K562 (cell line): ENCODE results near the gene MRPL38. TPM values are rescaled to one million over a fixed set of nuclear protein-coding genes. Genes with fewer than 3 reads are reported as not detected.

Source experiments
- ATAC-seq: fragments of 200-7000 bp; cut with Tn5 transposase; 3 replicates; pipeline ENCODE4 v1.9.1; 2020; ENCODE audit warnings: moderate library complexity
- BruUV-seq: library from RNA; stranded (reverse); fragments of 400-500 nt; replicated peaks from 2 replicates; lab custom pipeline; 2021; lab: Mats Ljungman, UMichigan
- CTCF ChIA-PET: fragments of 300-600 bp; formaldehyde crosslinking; extraction: SDS; loops from one replicate; lab custom pipeline; 2021; ENCODE audit warnings: low intra/inter-chr PET ratio; lab: Yijun Ruan, JAX
- POLR2A ChIA-PET: fragments of 300-600, 350-650 bp; sonication (Branson Sonifier 250); formaldehyde crosslinking; extraction: SDS; loops from one replicate; lab custom pipeline; 2021; ENCODE audit warnings: antibody characterized with exemption, inconsistent platforms; lab: Yijun Ruan, JAX
- DNase-seq, 4 experiments: peaks; one replicate each; pipeline versions ENCODE4 v3.0.0 to v3.0.0-alpha.2; 2011 to 2018; ENCODE audit warnings: low spot score in 3 of 4, mixed read lengths in 3 of 4; ENCODE audit errors: extremely low read depth in 1 of 4
- FAIRE-seq: peaks from 2 replicates; lab custom pipeline; 2011; peaks lifted over from hg19 to GRCh38; lab: Jason Lieb, UNC
- H2AFZ ChIP-seq: 2 replicates; pipeline ENCODE4 v1.6.0; 2011; ENCODE audit warnings: low read depth, low read length, control low read depth, inconsistent platforms
- H3K27ac ChIP-seq: fragments of 200-600 bp; 3 replicates; pipeline ENCODE4 v1.8.0; 2011; ENCODE audit warnings: low read depth, mild to moderate bottlenecking, control low read depth, inconsistent platforms, low read length, moderate library complexity, mixed read lengths; ENCODE audit errors: extremely low read depth
- H3K27me3 ChIP-seq, 2 experiments: fragments of 300-600 bp in 1 of 2; 2 replicates in 1 of 2; 3 replicates in 1 of 2; pipeline versions ENCODE4 v1.6.0 to v1.8.0; 2011; ENCODE audit warnings: inconsistent platforms in 2 of 2, low read length in 2 of 2, mild to moderate bottlenecking in 1 of 2, mixed read lengths in 1 of 2, moderate library complexity in 1 of 2; ENCODE audit not compliant: control insufficient read depth in 2 of 2, insufficient read depth in 2 of 2
- H3K36me3 ChIP-seq: fragments of 300-600 bp; 3 replicates; pipeline ENCODE4 v1.8.0; 2011; ENCODE audit warnings: mild to moderate bottlenecking, low read length, inconsistent platforms; ENCODE audit not compliant: control insufficient read depth, insufficient read depth
- H3K4me1 ChIP-seq, 2 experiments: fragments of 200-600 bp in 1 of 2; replicated peaks in 1 of 2; 2 replicates in 1 of 2; 3 replicates in 1 of 2; pipeline versions ENCODE4 v1.5.1 to v1.8.0; 2011; ENCODE audit warnings: inconsistent platforms in 2 of 2, low read length in 2 of 2, mild to moderate bottlenecking in 1 of 2, mixed read lengths in 1 of 2, moderate library complexity in 1 of 2; ENCODE audit not compliant: control insufficient read depth in 2 of 2, insufficient read depth in 2 of 2
- H3K4me2 ChIP-seq: 2 replicates; pipeline ENCODE4 v1.6.1; 2011; ENCODE audit warnings: low read length, control low read depth, inconsistent platforms, mixed read lengths; ENCODE audit not compliant: insufficient read depth
- H3K4me3 ChIP-seq: fragments of 200-600 bp; sonication (generic), shearing (Covaris generic); 2 replicates; pipeline ENCODE4 v1.5.1; 2016; ENCODE audit warnings: control low read depth, inconsistent platforms
- H3K79me2 ChIP-seq: fragments of 200-600 bp; 3 replicates; pipeline ENCODE4 v1.8.0; 2011; ENCODE audit warnings: low read length, inconsistent platforms; ENCODE audit not compliant: control insufficient read depth, insufficient read depth
- H3K9ac ChIP-seq, 2 experiments: 2 replicates each; pipeline versions ENCODE4 v1.6.0 to v1.6.1; 2011; ENCODE audit warnings: low read depth in 2 of 2, low read length in 2 of 2, control low read depth in 1 of 2, inconsistent platforms in 1 of 2, mild to moderate bottlenecking in 1 of 2, mixed read lengths in 1 of 2; ENCODE audit not compliant: insufficient read depth in 1 of 2
- H3K9me1 ChIP-seq: one replicate; pipeline ENCODE4 v1.6.0; 2011; ENCODE audit warnings: inconsistent platforms, mild to moderate bottlenecking, low read length, moderate library complexity; ENCODE audit not compliant: control insufficient read depth, insufficient read depth
- H3K9me3 ChIP-seq: replicated peaks from 2 replicates; pipeline ENCODE4 v1.5.1; 2011; ENCODE audit warnings: low read depth, low read length, inconsistent platforms; ENCODE audit not compliant: control insufficient read depth, insufficient read depth
- H4K20me1 ChIP-seq: replicated peaks from 2 replicates; pipeline ENCODE4 v1.6.1; 2011; ENCODE audit warnings: low read length, inconsistent platforms, mixed read lengths; ENCODE audit not compliant: control insufficient read depth, insufficient read depth
- RBFOX2 ChIP-seq: fragments of 200-400 bp; formaldehyde crosslinking; IDR thresholded peaks from 2 replicates; pipeline ENCODE4 v1.6.1; 2017; ENCODE audit warnings: low read depth, mild to moderate bottlenecking, low read length, moderate library complexity
- SPI1 ChIP-seq: IDR thresholded peaks from 2 replicates; pipeline ENCODE4 v1.6.1; 2011; ENCODE audit warnings: low read depth, low read length, control low read depth, borderline replicate concordance
- ZFP36 ChIP-seq: fragments of 150-350 bp; IDR thresholded peaks from 2 replicates; pipeline ENCODE4 v1.6.1; 2018; ENCODE audit warnings: low read length, low read depth; ENCODE audit not compliant: partially characterized antibody
- ZNF133 ChIP-seq: fragments of 250-450 bp; sonication (Bioruptor Pico); IDR thresholded peaks from 2 replicates; pipeline ENCODE4 v1.4.0; 2020; ENCODE audit warnings: mild to moderate bottlenecking
- WGBS: fragments of 100-300 bp; shearing (Covaris generic); methylation state at CpG from one replicate; pipeline ENCODE4 v1.1.6; 2016; ENCODE audit warnings: low coverage, mixed read lengths; ENCODE audit not compliant: insufficient coverage; ENCODE audit errors: missing lambda C conversion rate; 5-methylcytosine and 5-hydroxymethylcytosine counted together
- in situ Hi-C: fragments of 300-500 bp; cut with MboI; formaldehyde crosslinking; loops from 4 replicates; pipeline ENCODE4 v1.15.0; 2018; ENCODE audit warnings: inconsistent platforms, mixed read lengths
- intact Hi-C: fragments of 100-400 bp; cut with micrococcal nuclease; formaldehyde crosslinking; loops from 2 replicates; pipeline ENCODE4 v1.14.2; 2022
- polyA plus RNA-seq, 8 experiments: library from polyadenylated mRNA; depleted of rRNA in 4 of 8; stranded (reverse) in 5 of 8; unstranded in 3 of 8; fragments of >200 nt; fragmentation: Nextera tagmentation in 2 of 8; fragmentation: Illumina TruSeq in 1 of 8; extraction: Ambion mirVana in 2 of 8; extraction: Trizol in 1 of 8; gene quantifications; 2 replicates each; pipeline versions ENCODE4 v1.2.1 to v1.2.3, GENCODE V29; 2011 to 2014; ENCODE audit warnings: inconsistent platforms in 1 of 8, missing spikeins in 1 of 8
- total RNA-seq, 7 experiments: library from RNA; depleted of rRNA in 6 of 7; stranded (reverse); fragments of >200 nt in 6 of 7; fragmentation: Illumina TruSeq in 2 of 7; extraction: Trizol in 2 of 7; gene quantifications; 2 replicates each; pipeline versions ENCODE4 v1.2.1 to v1.2.3, GENCODE V29; 2011 to 2021; ENCODE audit warnings: low replicate concordance in 1 of 7

The MRPL38 gene
- total and polyA plus RNA-seq, 9 of the 15 experiments (the other 6 are each of a cell fraction or from before 2014, with no cell fraction given) = 4.5 to 154 (median 48.5) TPM

- H3K4me3 ChIP-seq = no peak overlapping the region
- no peaks in the 10 kb centered on the region for H3K9me3 ChIP-seq
- peaks cover 8 to 70% of the 10 kb centered on the region in 2 experiments for H3K4me1 ChIP-seq
- no peaks in the 10 kb centered on the region for H3K36me3 ChIP-seq
- no peak for DNase-seq
- in situ Hi-C loops (no loop called here), intact Hi-C loops (no loop called here)
- no peaks in the 10 kb centered on the region for H3K9me1 ChIP-seq
- POLR2A ChIA-PET = interaction anchor here (0.6 to 15.8 kb wide), 7 partner anchors 13 to 100 kb away, joined by 3 to 169 read pairs (median 4); partner anchors contain the start of genes TRIM65 and UNC13D
- H2AFZ ChIP-seq = no peak overlapping the region
- H4K20me1 ChIP-seq = no peaks in the 10 kb centered on the region
- no TSS peak for BruUV-seq
- TF ChIP-seq ZNF133 = no peak
- TF ChIP-seq RBFOX2 = 0 out of 2 replicates have a peak, but pooled peaks have one; percentile 17
- TF ChIP-seq ZFP36 = no peak
- TF ChIP-seq SPI1 = 0 out of 2 replicates have a peak, but pooled peaks have one; percentile 6
- no peak for FAIRE-seq
- H3K27ac ChIP-seq = no peak overlapping the region
- 71% methylated on average over 15 of the region's 18 CpGs for WGBS
- H3K79me2 ChIP-seq = no peaks in the 10 kb centered on the region
- no peak for ATAC-seq
- H3K9ac ChIP-seq = peak overlapping the region in 1 of 2 experiments; percentile 61; a peak in 2 of 4 replicates
- H3K4me2 ChIP-seq = no peak overlapping the region
- no peaks in the 10 kb centered on the region for H3K27me3 ChIP-seq
- CTCF ChIA-PET = no interaction called here
These were observed 29.3 kb downstream of the MRPL38 start for GRCh38 chr17:75875182-75875939.
